Activated CD4-positive, alpha-beta T cell treated with anti-CD3 and anti-CD28 coated beads, Interleukin-2, Interleukin-6, amounts not matched to agents 100 ng/mL and 50 ng/mL, durations not matched to agents 16 hours and 8 hours (primary cell): Measurements from ENCODE around the gene EPHA8.

ENCODE experiments used
- DNase-seq: peaks from one replicate; pipeline ENCODE4 v3.0.0-alpha.2; 2020

EPHA8 gene

DNA sequence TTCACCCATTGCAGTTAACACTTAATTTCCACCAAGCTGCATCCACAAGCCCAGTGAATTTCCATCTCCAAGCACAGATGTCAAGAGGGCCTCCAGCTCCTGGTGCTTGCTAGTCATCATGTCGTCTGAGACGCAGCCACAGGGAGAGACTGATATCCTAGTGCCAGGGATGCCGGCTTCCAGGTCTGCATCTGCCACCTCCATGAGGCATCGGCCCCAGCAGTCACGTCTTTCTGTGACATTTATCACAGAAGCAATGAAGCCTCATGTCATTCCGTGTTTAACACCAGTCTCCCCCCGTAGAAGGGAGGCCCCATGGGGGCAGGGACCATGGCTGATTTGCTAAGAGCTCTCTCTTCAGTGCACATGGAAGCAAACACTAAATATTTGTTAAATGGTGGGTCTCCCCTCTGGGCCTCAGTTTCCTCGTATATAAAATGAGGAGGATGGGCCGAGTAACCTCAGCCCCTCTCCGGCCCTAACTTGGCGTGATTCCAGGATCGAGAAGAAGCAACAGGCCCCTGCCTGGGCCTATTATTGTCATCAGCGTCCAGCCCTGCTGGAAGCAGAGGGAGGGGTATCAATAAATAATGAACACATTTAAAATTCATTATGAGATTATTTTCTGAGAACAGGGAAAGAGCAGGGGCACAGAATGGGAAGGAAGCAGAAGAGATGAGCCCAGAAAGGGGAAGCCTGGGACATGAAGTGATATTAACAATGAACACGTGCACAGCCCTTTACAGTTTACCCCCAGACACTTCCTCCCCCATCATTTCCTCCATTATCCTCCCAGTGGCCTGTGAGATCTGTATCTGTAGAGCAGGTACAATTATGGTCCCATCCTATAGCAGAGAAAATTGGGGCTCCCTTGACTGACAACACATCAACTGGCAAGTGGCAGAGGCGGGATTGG is 88.9 kb downstream of the EPHA8 start:
- DNase-seq = no peak

DNA sequence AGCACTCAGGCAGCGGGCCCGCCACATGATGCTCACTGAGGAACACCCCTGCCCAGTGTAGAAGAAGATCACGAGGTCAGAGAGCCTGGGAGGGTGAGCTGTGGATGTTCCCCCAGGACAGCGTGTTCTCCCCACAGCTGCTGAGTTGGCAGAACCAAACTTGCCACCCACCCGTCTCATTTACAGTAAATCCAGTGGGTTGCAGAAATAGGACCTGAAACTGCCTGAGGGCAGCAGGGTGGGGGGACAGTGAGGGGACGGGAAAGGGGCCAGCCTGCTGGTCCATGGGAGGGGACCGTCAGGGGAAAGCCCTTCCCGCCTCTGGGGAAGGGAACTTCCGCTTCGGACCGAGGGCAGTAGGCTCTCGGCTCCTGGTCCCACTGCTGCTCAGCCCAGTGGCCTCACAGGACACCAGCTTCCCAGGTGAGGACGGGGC is 89.6 kb downstream of the EPHA8 start, which contains the start of gene C1QB:
Gene C1QB, plus strand, starts transcription at position 356 of the 436 bp plus-strand sequence. CDS start 6,227 bp downstream, outside the sequence.
- no peak for DNase-seq
